SK-N-SH (cell line): ENCODE results near the gene SIRPB1. TPM values are rescaled to one million over a fixed set of nuclear protein-coding genes. Genes with fewer than 3 reads are reported as not detected.
"Not testable (repeated sequence)": the region's sequence is repeated elsewhere in the genome, so short reads cannot be mapped to it uniquely, and the experiment has no call there.

ENCODE experiments used
- CTCF ChIA-PET: fragments of 300-600, 350-600 bp; formaldehyde crosslinking; extraction: SDS; loops from one replicate; lab custom pipeline; 2021; lab: Yijun Ruan, JAX
- POLR2A ChIA-PET: fragments of 350-600 bp; sonication (Branson Sonifier 250); formaldehyde crosslinking; extraction: SDS; loops from one replicate; lab custom pipeline; 2020; ENCODE audit warnings: antibody characterized with exemption, inconsistent platforms; lab: Yijun Ruan, JAX
- DNase-seq: peaks from one replicate; pipeline ENCODE4 v3.0.0; 2012
- H2AFZ ChIP-seq: fragments of 200-600 bp; sonication (generic); 2 replicates; pipeline ENCODE4 v1.8.1; 2016; ENCODE audit warnings: antibody characterized with exemption, mild to moderate bottlenecking, low read depth
- H3F3A ChIP-seq: fragments of 200-600 bp; sonication (generic); replicated peaks from 2 replicates; pipeline ENCODE3; 2016; ENCODE audit warnings: antibody characterized with exemption, mild to moderate bottlenecking; ENCODE audit not compliant: insufficient read depth
- H3K27ac ChIP-seq, 2 experiments: fragments of 200-500 bp in 1 of 2; fragments of 200-600 bp in 1 of 2; sonication (Bioruptor generic) in 1 of 2; sonication (generic), shearing (Covaris generic) in 1 of 2; 2 replicates each; pipeline versions ENCODE4 v1.5.1 to v1.6.1; 2014 to 2016; ENCODE audit warnings: low read depth in 2 of 2, inconsistent platforms in 1 of 2, low read length in 1 of 2, mild to moderate bottlenecking in 1 of 2, mixed read lengths in 1 of 2
- H3K27me3 ChIP-seq: fragments of 200-600 bp; sonication (generic), shearing (Covaris generic); 2 replicates; pipeline ENCODE4 v1.6.1; 2016; ENCODE audit warnings: mixed run types; ENCODE audit not compliant: insufficient read depth
- H3K36me3 ChIP-seq, 2 experiments: fragments of 200-500 bp in 1 of 2; fragments of 200-600 bp in 1 of 2; sonication (Bioruptor generic) in 1 of 2; sonication (generic) in 1 of 2; replicated peaks in 1 of 2; 2 replicates each; pipeline versions ENCODE3 to v1.5.1; 2014 to 2016; ENCODE audit warnings: low read length in 1 of 2, mild to moderate bottlenecking in 1 of 2; ENCODE audit not compliant: insufficient read depth in 2 of 2, control insufficient read depth in 1 of 2
- H3K4me1 ChIP-seq, 2 experiments: fragments of 200-500 bp in 1 of 2; fragments of 200-600 bp in 1 of 2; sonication (Bioruptor generic) in 1 of 2; sonication (generic), shearing (Covaris generic) in 1 of 2; 2 replicates each; pipeline versions ENCODE4 v1.5.1 to v1.6.1; 2014 to 2016; ENCODE audit warnings: low read depth in 1 of 2, low read length in 1 of 2, mixed run types in 1 of 2; ENCODE audit not compliant: insufficient read depth in 2 of 2, control insufficient read depth in 1 of 2
- H3K4me2 ChIP-seq: fragments of 200-600 bp; sonication (generic), shearing (Covaris generic); 2 replicates; pipeline ENCODE4 v1.6.1; 2017; ENCODE audit warnings: mixed run types
- H3K4me3 ChIP-seq, 2 experiments: fragments of 200-500 bp in 1 of 2; fragments of 200-600 bp in 1 of 2; sonication (Bioruptor generic) in 1 of 2; sonication (generic), shearing (Covaris generic) in 1 of 2; 2 replicates each; pipeline versions ENCODE4 v1.5.1 to v1.8.1; 2014 to 2016; ENCODE audit warnings: low read depth in 2 of 2, inconsistent platforms in 1 of 2, low read length in 1 of 2, mild to moderate bottlenecking in 1 of 2, mixed read lengths in 1 of 2, moderate library complexity in 1 of 2
- H3K79me2 ChIP-seq: fragments of 200-600 bp; sonication (generic); 2 replicates; pipeline ENCODE4 v1.8.1; 2017; ENCODE audit warnings: mild to moderate bottlenecking; ENCODE audit not compliant: insufficient read depth
- H3K9ac ChIP-seq: fragments of 200-600 bp; sonication (generic); 2 replicates; pipeline ENCODE4 v1.6.1; 2017; ENCODE audit warnings: mixed run types
- H3K9me2 ChIP-seq: fragments of 200-600 bp; sonication (generic); 2 replicates; pipeline ENCODE4 v1.6.1; 2017; ENCODE audit warnings: mixed run types
- H3K9me3 ChIP-seq: fragments of 200-600 bp; sonication (generic); 2 replicates; pipeline ENCODE4 v1.6.1; 2017; ENCODE audit warnings: mixed run types, mild to moderate bottlenecking, moderate library complexity
- H4K20me1 ChIP-seq: fragments of 200-600 bp; sonication (generic); 2 replicates; pipeline ENCODE4 v1.6.1; 2017; ENCODE audit warnings: mild to moderate bottlenecking, mixed run types; ENCODE audit not compliant: insufficient read depth
- CHD2 ChIP-seq: fragments of 150-350 bp; IDR thresholded peaks from 2 replicates; pipeline ENCODE4 v1.6.1; 2018; ENCODE audit warnings: low read length; ENCODE audit not compliant: partially characterized antibody
- EZH2phosphoT487 ChIP-seq: fragments of 200-600 bp; sonication (generic); IDR thresholded peaks from 2 replicates; pipeline ENCODE4 v1.6.1; 2017; ENCODE audit warnings: low read depth, mixed run types, mild to moderate bottlenecking, antibody characterized with exemption, moderate library complexity, borderline replicate concordance
- FOXM1 ChIP-seq: IDR thresholded peaks from 2 replicates; pipeline ENCODE4 v1.4.0; 2012; ENCODE audit warnings: low read depth, mild to moderate bottlenecking
- GATA2 ChIP-seq: sonication (generic); formaldehyde crosslinking; IDR thresholded peaks from 2 replicates; pipeline ENCODE4 v1.5.0; 2020; ENCODE audit warnings: mild to moderate bottlenecking, missing genetic modification reagents
- MEF2A ChIP-seq: IDR thresholded peaks from 2 replicates; pipeline ENCODE4 v1.4.0; 2012; ENCODE audit warnings: low read depth, borderline replicate concordance
- NRF1 ChIP-seq: IDR thresholded peaks from 2 replicates; pipeline ENCODE4 v1.6.1; 2012; ENCODE audit warnings: low read depth, mild to moderate bottlenecking, low read length
- POLR2AphosphoS5 ChIP-seq: IDR thresholded peaks from 2 replicates; pipeline ENCODE4 v1.6.1; 2012; ENCODE audit warnings: low read depth, low read length
- RFX5 ChIP-seq: IDR thresholded peaks from 2 replicates; pipeline ENCODE4 v1.6.1; 2012; ENCODE audit warnings: mild to moderate bottlenecking, improper control_type of control experiment, low read length
- SIN3A ChIP-seq: IDR thresholded peaks from 2 replicates; pipeline ENCODE4 v1.6.1; 2012; ENCODE audit warnings: low read depth, mild to moderate bottlenecking, low read length, moderate library complexity, borderline replicate concordance
- TAF1 ChIP-seq: IDR thresholded peaks from 2 replicates; pipeline ENCODE4 v1.6.1; 2012; ENCODE audit warnings: low read depth, mild to moderate bottlenecking, low read length, moderate library complexity, borderline replicate concordance
- TCF12 ChIP-seq: IDR thresholded peaks from 2 replicates; pipeline ENCODE4 v1.4.0; 2012
- TEAD4 ChIP-seq: IDR thresholded peaks from 2 replicates; pipeline ENCODE4 v1.4.0; 2012; ENCODE audit warnings: mild to moderate bottlenecking, borderline replicate concordance; ENCODE audit not compliant: insufficient read depth
- YY1 ChIP-seq: IDR thresholded peaks from 2 replicates; pipeline ENCODE4 v1.4.0; 2012; ENCODE audit warnings: low read depth, mild to moderate bottlenecking
- WGBS: methylation state at CpG from one replicate; pipeline ENCODE4 v1.1.6; 2017; ENCODE audit warnings: low lambda C conversion rate; 5-methylcytosine and 5-hydroxymethylcytosine counted together
- polyA plus RNA-seq, 3 experiments: library from polyadenylated mRNA; depleted of rRNA; stranded (reverse); fragments of >200 nt; gene quantifications; 2 replicates each; pipeline ENCODE4 v1.2.3, GENCODE V29; 2012
- TF ChIP-seq, protein P1 (sequence below): IDR thresholded peaks from 2 replicates; pipeline ENCODE4; 2012
- TF ChIP-seq, protein P2 (sequence below): IDR thresholded peaks from 2 replicates; pipeline ENCODE4 v1.6.1; 2012; ENCODE audit warnings: mild to moderate bottlenecking, low read depth, low read length, moderate library complexity
- TF ChIP-seq, protein P3 (sequence below): fragments of 150-350 bp; IDR thresholded peaks from 2 replicates; pipeline ENCODE4 v1.6.1; 2017; ENCODE audit warnings: antibody characterized with exemption, low read length, low read depth, borderline replicate concordance
- TF ChIP-seq, protein P4 (sequence below): fragments of 150-350 bp; IDR thresholded peaks from 2 replicates; pipeline ENCODE4 v1.6.1; 2016; ENCODE audit warnings: mild to moderate bottlenecking, low read depth, low read length

Gene SIRPB1
- polyA plus RNA-seq, 1 of the 3 experiments (the other 2 are of a cell fraction), result 0.53 TPM

DNA sequence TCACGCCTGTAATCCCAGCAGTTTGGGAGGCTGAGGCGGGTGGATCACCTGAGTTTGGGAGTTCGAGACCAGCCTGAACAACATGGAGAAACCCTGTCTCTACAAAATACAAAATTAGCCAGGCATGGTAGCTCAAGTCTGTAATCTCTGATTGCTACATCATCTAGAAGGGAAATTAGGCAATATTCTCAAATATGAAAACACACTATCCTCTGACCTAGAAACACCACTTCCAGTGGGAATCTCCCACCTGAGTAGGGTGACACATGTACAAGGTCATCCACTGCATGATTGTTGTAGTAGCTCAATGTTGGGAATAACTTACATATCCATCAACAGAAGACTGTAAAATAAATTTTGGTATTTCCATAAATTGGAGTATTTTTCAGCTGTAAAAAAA, 43.2 kb downstream of the SIRPB1 start:
- POLR2A ChIA-PET, result no interaction called here
- TF ChIP-seq FOXM1 (no peak), CHD2 (no peak), RFX5 (no peak), TEAD4 (no peak), TAF1 (no peak), MEF2A (no peak), EZH2phosphoT487 (no peak), GATA2 (no peak), NRF1 (no peak), TCF12 (no peak), POLR2AphosphoS5 (no peak), SIN3A (no peak), YY1 (no peak)
- TF ChIP-seq, protein P1, sequence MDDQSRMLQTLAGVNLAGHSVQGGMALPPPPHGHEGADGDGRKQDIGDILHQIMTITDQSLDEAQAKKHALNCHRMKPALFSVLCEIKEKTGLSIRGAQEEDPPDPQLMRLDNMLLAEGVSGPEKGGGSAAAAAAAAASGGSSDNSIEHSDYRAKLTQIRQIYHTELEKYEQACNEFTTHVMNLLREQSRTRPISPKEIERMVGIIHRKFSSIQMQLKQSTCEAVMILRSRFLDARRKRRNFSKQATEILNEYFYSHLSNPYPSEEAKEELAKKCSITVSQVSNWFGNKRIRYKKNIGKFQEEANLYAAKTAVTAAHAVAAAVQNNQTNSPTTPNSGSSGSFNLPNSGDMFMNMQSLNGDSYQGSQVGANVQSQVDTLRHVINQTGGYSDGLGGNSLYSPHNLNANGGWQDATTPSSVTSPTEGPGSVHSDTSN, result no peak
- TF ChIP-seq, protein P2, sequence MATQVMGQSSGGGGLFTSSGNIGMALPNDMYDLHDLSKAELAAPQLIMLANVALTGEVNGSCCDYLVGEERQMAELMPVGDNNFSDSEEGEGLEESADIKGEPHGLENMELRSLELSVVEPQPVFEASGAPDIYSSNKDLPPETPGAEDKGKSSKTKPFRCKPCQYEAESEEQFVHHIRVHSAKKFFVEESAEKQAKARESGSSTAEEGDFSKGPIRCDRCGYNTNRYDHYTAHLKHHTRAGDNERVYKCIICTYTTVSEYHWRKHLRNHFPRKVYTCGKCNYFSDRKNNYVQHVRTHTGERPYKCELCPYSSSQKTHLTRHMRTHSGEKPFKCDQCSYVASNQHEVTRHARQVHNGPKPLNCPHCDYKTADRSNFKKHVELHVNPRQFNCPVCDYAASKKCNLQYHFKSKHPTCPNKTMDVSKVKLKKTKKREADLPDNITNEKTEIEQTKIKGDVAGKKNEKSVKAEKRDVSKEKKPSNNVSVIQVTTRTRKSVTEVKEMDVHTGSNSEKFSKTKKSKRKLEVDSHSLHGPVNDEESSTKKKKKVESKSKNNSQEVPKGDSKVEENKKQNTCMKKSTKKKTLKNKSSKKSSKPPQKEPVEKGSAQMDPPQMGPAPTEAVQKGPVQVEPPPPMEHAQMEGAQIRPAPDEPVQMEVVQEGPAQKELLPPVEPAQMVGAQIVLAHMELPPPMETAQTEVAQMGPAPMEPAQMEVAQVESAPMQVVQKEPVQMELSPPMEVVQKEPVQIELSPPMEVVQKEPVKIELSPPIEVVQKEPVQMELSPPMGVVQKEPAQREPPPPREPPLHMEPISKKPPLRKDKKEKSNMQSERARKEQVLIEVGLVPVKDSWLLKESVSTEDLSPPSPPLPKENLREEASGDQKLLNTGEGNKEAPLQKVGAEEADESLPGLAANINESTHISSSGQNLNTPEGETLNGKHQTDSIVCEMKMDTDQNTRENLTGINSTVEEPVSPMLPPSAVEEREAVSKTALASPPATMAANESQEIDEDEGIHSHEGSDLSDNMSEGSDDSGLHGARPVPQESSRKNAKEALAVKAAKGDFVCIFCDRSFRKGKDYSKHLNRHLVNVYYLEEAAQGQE, result no peak
- TF ChIP-seq, protein P3, sequence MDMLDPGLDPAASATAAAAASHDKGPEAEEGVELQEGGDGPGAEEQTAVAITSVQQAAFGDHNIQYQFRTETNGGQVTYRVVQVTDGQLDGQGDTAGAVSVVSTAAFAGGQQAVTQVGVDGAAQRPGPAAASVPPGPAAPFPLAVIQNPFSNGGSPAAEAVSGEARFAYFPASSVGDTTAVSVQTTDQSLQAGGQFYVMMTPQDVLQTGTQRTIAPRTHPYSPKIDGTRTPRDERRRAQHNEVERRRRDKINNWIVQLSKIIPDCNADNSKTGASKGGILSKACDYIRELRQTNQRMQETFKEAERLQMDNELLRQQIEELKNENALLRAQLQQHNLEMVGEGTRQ, result no peak
- TF ChIP-seq, protein P4, sequence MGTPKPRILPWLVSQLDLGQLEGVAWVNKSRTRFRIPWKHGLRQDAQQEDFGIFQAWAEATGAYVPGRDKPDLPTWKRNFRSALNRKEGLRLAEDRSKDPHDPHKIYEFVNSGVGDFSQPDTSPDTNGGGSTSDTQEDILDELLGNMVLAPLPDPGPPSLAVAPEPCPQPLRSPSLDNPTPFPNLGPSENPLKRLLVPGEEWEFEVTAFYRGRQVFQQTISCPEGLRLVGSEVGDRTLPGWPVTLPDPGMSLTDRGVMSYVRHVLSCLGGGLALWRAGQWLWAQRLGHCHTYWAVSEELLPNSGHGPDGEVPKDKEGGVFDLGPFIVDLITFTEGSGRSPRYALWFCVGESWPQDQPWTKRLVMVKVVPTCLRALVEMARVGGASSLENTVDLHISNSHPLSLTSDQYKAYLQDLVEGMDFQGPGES, result no peak
- TF ChIP-seq, all 33 proteins: peak for 0
- no peak overlapping the region for H3K4me2 ChIP-seq
- H3K36me3 ChIP-seq, result no peaks in the 10 kb centered on the region
- H3K4me3 ChIP-seq, result no peak overlapping the region
- H3K9me2 ChIP-seq, result no peaks in the 10 kb centered on the region
- H3K27me3 ChIP-seq, result no peaks in the 10 kb centered on the region; the same call in 1 of the 2 replicates
- CTCF ChIA-PET, result no interaction called here
- H3K9ac ChIP-seq, result no peak overlapping the region
- H3K9me3 ChIP-seq, result no peaks in the 10 kb centered on the region
- no peaks in the 10 kb centered on the region for H4K20me1 ChIP-seq
- no peaks in the 10 kb centered on the region for H3K79me2 ChIP-seq
- 65% methylated on average over 3 of the region's 3 CpGs for WGBS
- H3F3A ChIP-seq, result no peaks in the 10 kb centered on the region
- DNase-seq, result no peak
- H3K27ac ChIP-seq, result no peak overlapping the region
- H3K4me1 ChIP-seq, result no peaks in the 10 kb centered on the region
- no peak overlapping the region for H2AFZ ChIP-seq

DNA sequence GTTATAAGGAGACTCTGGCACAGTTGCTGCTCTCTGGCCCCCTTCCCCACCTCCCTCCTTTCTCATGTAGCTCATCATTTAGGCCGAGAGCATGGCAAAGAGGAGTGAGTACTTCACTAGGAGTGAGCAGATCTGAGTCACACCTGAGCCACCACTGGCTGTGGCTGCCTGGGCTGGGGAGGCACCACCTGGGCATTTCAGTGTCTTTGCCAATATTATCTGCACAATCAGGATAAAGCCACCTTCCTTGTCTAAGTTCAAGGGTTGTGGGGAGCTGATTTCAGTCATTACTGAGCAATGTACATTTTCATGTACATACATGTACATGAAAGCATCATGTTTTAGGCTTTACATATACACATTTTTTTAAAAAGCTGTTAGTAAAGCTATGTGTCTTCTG, 43.8 kb downstream of the SIRPB1 start:
- H3K27ac ChIP-seq, H3K4me1 ChIP-seq, POLR2A ChIA-PET, CTCF ChIA-PET, H3K4me3 ChIP-seq, H3K79me2 ChIP-seq, H4K20me1 ChIP-seq, H3K9ac ChIP-seq, H3F3A ChIP-seq, H2AFZ ChIP-seq, H3K36me3 ChIP-seq, H3K9me2 ChIP-seq, H3K9me3 ChIP-seq, H3K4me2 ChIP-seq, DNase-seq, H3K27me3 ChIP-seq: not testable (repeated sequence)
- no CpG with 5 or more reads among the region's 1 CpG for WGBS

GRCh38 chr20:1571583-1571982, 48.2 kb downstream of the SIRPB1 start:
- H2AFZ ChIP-seq, H3K36me3 ChIP-seq, H3K4me3 ChIP-seq, H3F3A ChIP-seq, H3K9me3 ChIP-seq, H4K20me1 ChIP-seq, H3K79me2 ChIP-seq, H3K4me2 ChIP-seq, H3K9ac ChIP-seq, H3K27ac ChIP-seq, H3K9me2 ChIP-seq, H3K27me3 ChIP-seq, DNase-seq, POLR2A ChIA-PET, H3K4me1 ChIP-seq, CTCF ChIA-PET: not testable (repeated sequence)
- 68% methylated on average over 3 of the region's 8 CpGs for WGBS
